ENCODE data around the gene OPHN1.

GRCh38 chrX:68185161-68185560 is 248.1 kb downstream of the OPHN1 start:
- no peak for TF ChIP-seq POLR2A (IDR thresholded peaks at IDR 0.05)
- TF ChIP-seq, protein P1, sequence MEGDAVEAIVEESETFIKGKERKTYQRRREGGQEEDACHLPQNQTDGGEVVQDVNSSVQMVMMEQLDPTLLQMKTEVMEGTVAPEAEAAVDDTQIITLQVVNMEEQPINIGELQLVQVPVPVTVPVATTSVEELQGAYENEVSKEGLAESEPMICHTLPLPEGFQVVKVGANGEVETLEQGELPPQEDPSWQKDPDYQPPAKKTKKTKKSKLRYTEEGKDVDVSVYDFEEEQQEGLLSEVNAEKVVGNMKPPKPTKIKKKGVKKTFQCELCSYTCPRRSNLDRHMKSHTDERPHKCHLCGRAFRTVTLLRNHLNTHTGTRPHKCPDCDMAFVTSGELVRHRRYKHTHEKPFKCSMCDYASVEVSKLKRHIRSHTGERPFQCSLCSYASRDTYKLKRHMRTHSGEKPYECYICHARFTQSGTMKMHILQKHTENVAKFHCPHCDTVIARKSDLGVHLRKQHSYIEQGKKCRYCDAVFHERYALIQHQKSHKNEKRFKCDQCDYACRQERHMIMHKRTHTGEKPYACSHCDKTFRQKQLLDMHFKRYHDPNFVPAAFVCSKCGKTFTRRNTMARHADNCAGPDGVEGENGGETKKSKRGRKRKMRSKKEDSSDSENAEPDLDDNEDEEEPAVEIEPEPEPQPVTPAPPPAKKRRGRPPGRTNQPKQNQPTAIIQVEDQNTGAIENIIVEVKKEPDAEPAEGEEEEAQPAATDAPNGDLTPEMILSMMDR (IDR thresholded peaks at IDR 0.05) = no peak
